Right lobe of liver (tissue), 6 donors: ENCODE results near the gene MARK4. TPM values are rescaled to one million over a fixed set of nuclear protein-coding genes. Genes with fewer than 3 reads are reported as not detected.

Experiments used
- ATAC-seq, 4 donors: fragments of 200-7000 bp; cut with Tn5 transposase; one replicate each; pipeline ENCODE4 v1.9.1; 2020; ENCODE audit warnings: mild to moderate bottlenecking in 4 of 4, moderate library complexity in 4 of 4
- DNase-seq, 3 donors: peaks; one replicate each; pipeline ENCODE4 v3.0.0-alpha.2; 2020
- H3K27ac ChIP-seq, 3 donors: fragments of 200-600 bp; one replicate each; pipeline ENCODE4 v1.8.0; 2022
- H3K27me3 ChIP-seq, 2 donors: fragments of 200-600 bp; one replicate each; pipeline ENCODE4 v1.8.0; 2022
- H3K36me3 ChIP-seq, 4 donors: fragments of 200-600 bp; sonication (generic) in 1 of 4; one replicate each; pipeline versions ENCODE4 v1.5.1 to v1.8.0; 2017 to 2022; ENCODE audit warnings: control low read depth in 1 of 4
- H3K4me1 ChIP-seq, 4 donors: fragments of 200-600 bp; sonication (generic) in 1 of 4; one replicate each; pipeline versions ENCODE4 v1.5.1 to v1.8.0; 2017 to 2022; ENCODE audit warnings: control low read depth in 1 of 4
- H3K4me3 ChIP-seq, 3 donors: fragments of 200-600 bp; one replicate each; pipeline ENCODE4 v1.8.0; 2022
- H3K9me3 ChIP-seq, 4 donors: fragments of 200-600 bp; sonication (generic) in 1 of 4; one replicate each; pipeline versions ENCODE4 v1.5.1 to v1.8.0; 2017 to 2022; ENCODE audit warnings: control low read depth in 1 of 4
- POLR2A ChIP-seq: fragments of 450-650 bp; IDR thresholded peaks from one replicate; pipeline ENCODE4 v1.6.1; 2017; ENCODE audit warnings: antibody characterized with exemption, mild to moderate bottlenecking
- WGBS: methylation state at CpG from one replicate; pipeline ENCODE4 v1.1.6; 2018; ENCODE audit warnings: low coverage, low lambda C conversion rate; ENCODE audit not compliant: insufficient coverage; ENCODE audit errors: missing lambda C conversion rate; 5-methylcytosine and 5-hydroxymethylcytosine counted together
- intact Hi-C, 2 donors: fragments of 100-400 bp; cut with DNase I; formaldehyde crosslinking; loops; one replicate each; pipeline versions ENCODE4 v1.11.2 to v1.14.1; 2022
- long read RNA-seq: library from polyadenylated mRNA; unstranded; transcript quantifications from one replicate; pipeline ENCODE4 v2.0.0, GENCODE V29; 2019
- total RNA-seq, 6 experiments: library from RNA; depleted of rRNA in 2 of 6; stranded (reverse); fragments of >200 nt in 2 of 6; fragmentation: NEBNext Ultra II Directional in 3 of 6; extraction: Animal tissue kit (Norgen Biotek cat#: 25700) in 3 of 6; gene quantifications; one replicate each; pipeline versions ENCODE4 v1.1.0 to v1.2.4, GENCODE V29; 2016 to 2023
- TF ChIP-seq, protein P1 (sequence below), 4 donors: fragments of 200-600 bp in 3 of 4; fragments of 450-650 bp in 1 of 4; IDR thresholded peaks; one replicate each; pipeline versions ENCODE4 v1.5.1 to v1.8.0; 2016 to 2022; ENCODE audit warnings: antibody characterized with exemption in 4 of 4, mild to moderate bottlenecking in 2 of 4
- donor health status: DM: no; HTN: yes; CAD: no.
- donor health status: DM: no; HTN: no; CAD: no.
- donor health status: DM: no; HTN: no; CAD: no.
- donor health status: DM: no; HTN: yes; CAD: no.
- donor health status: DM: no; HTN: yes; CAD: no.

Gene MARK4
- total RNA-seq: 10 to 100 TPM; 14.2 to 23.5 (median 17.5) TPM
- long read RNA-seq: 0 reads

DNA sequence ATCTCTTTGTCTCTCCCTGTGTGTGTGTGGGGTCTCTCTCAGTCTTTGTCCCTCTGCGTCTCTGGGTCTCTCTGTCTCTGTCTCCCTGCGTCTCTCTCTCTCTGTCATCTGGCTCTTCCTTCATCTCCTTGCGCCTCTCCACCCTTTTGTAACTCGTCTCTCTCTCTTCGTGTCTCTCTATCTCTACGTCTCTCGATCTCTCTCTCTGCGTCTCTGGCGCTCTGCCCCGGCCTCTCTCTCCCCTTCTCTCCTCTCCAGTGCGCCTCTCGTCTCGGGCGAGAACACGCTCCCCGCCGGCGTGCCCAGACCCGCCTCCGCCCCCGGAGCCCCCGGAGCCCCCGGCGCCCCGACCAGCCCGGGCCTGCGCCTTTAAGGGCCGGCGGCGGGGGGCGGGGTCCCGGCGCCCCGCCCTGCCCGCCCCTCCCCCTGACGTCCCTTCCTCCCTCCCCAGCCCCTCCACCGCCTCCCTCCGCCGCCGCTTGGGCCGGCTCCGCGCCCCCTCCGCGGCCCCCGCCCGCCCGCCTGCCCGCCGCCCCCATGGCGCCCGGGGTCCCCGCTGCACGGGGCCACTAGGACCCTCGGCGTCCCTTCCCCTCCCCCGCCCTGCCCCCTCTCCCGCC is at the start of gene MARK4:
Gene MARK4, plus strand, starts transcription at position 440 of the 620 bp plus-strand sequence. CDS start 318 bp downstream, outside the sequence.
- intact Hi-C loops: no loop called here
- Histone ChIP-seq H3K4me3 (peak within 1 kb of the TSS; percentile 60 to 81 (median 75)), H3K27me3 (no peaks in the 10 kb centered on the region), H3K27ac (peak within 1 kb of the TSS; percentile 51 to 76 (median 66)), H3K9me3 (no peaks in the 10 kb centered on the region), H3K36me3 (no peaks in the 10 kb centered on the region), H3K4me1 (peaks cover 0 to 12% (median 0%) of the 10 kb centered on the region in 4 donors)
- ATAC-seq: peak; percentile 55 to 79 (median 62)
- peak; percentile 66 to 68 (median 66) for DNase-seq
- WGBS: 2% methylated on average over 24 of the region's 58 CpGs
- TF ChIP-seq POLR2A: no peak
- TF ChIP-seq, protein P1, sequence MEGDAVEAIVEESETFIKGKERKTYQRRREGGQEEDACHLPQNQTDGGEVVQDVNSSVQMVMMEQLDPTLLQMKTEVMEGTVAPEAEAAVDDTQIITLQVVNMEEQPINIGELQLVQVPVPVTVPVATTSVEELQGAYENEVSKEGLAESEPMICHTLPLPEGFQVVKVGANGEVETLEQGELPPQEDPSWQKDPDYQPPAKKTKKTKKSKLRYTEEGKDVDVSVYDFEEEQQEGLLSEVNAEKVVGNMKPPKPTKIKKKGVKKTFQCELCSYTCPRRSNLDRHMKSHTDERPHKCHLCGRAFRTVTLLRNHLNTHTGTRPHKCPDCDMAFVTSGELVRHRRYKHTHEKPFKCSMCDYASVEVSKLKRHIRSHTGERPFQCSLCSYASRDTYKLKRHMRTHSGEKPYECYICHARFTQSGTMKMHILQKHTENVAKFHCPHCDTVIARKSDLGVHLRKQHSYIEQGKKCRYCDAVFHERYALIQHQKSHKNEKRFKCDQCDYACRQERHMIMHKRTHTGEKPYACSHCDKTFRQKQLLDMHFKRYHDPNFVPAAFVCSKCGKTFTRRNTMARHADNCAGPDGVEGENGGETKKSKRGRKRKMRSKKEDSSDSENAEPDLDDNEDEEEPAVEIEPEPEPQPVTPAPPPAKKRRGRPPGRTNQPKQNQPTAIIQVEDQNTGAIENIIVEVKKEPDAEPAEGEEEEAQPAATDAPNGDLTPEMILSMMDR (IDR thresholded peaks at IDR 0.05): no peak

DNA sequence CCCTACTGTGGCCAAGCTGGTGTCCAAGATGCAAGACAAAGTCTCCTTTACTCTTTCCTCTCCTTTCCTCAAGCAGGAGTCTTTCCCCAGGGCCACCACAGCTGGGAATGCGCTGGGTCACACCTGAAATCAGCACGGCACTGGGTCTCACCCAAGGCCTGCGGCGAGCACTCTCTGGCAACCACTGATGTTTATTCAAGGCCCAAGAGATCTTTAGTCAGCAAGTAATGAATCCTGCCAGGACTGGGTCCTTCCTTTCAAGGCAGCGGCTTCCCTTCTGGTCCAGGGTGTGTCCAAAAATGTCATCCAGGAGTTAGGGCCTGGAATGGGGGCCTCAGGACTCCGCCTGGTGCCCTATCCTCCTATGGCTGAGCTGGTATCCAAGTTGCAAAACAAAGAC is 48.4 kb upstream of the MARK4 start:
- no peak for TF ChIP-seq POLR2A
- TF ChIP-seq, protein P1 (IDR thresholded peaks at IDR 0.05): no peak
- H3K4me3 ChIP-seq: no peak overlapping the region
- H3K36me3 ChIP-seq: no peaks in the 10 kb centered on the region
- no peak overlapping the region for H3K27ac ChIP-seq
- no peak for ATAC-seq
- no peaks in the 10 kb centered on the region for H3K9me3 ChIP-seq
- no peaks in the 10 kb centered on the region for H3K4me1 ChIP-seq
- 83% methylated on average over 2 of the region's 6 CpGs for WGBS
- intact Hi-C loops: no loop called here
- H3K27me3 ChIP-seq: no peaks in the 10 kb centered on the region
- no peak for DNase-seq

DNA sequence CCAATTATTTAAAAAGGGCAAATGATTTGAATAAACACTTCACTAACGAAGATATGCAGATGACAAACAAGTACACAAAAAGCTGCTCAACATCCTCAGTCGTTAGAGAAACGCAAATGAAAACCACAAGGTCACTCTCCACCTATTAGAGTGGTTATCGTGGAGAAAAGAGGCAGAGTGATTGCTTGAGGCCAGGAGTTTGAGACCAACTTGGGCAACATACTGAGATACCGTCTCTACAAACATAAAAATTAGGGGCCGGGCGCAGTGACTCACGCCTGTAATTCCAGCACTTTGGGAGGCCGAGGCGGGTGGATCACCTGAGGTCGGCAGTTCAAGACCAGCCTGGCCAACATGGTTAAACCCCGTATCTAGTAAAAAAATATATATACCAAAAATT is 45.3 kb upstream of the MARK4 start:
- Histone ChIP-seq H3K36me3 (no peaks in the 10 kb centered on the region), H3K27me3 (no peaks in the 10 kb centered on the region), H3K4me1 (peaks cover 0 to 6% (median 3%) of the 10 kb centered on the region in 4 donors), H3K4me3 (no peak overlapping the region), H3K27ac (no peak overlapping the region), H3K9me3 (no peaks in the 10 kb centered on the region)
- 65% methylated on average over 6 of the region's 12 CpGs for WGBS
- no peak for DNase-seq
- TF ChIP-seq POLR2A: no peak
- TF ChIP-seq, protein P1 (IDR thresholded peaks at IDR 0.05): no peak
- intact Hi-C loops: no loop called here
- no peak for ATAC-seq

DNA sequence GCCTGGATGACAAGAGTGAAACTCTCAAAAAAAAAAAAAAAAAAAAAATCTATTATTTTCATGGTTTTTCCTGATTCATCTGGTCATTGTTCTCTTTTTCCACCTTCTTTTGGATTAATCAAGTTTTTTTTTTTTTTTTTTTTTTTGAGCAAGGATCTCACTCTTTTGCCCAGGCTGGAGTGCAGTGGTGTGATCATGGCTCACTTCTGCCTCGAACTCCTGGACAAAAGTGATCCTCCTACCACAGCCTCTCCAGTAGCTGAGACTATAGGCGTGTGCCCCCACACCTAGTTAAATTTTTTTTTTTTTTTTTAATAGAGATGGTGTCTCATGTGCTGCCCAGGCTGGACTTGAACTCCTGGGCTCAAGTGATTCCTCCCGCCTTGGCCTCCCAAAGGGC is 44.7 kb upstream of the MARK4 start:
- Histone ChIP-seq H3K36me3 (no peaks in the 10 kb centered on the region), H3K27ac (no peak overlapping the region), H3K4me3 (no peak overlapping the region), H3K4me1 (peaks cover 0 to 6% (median 3%) of the 10 kb centered on the region in 4 donors), H3K9me3 (no peaks in the 10 kb centered on the region), H3K27me3 (no peaks in the 10 kb centered on the region)
- TF ChIP-seq, protein P1 (IDR thresholded peaks at IDR 0.05): no peak
- no peak for TF ChIP-seq POLR2A
- DNase-seq: no peak
- 92% methylated on average over 3 of the region's 3 CpGs for WGBS
- no peak for ATAC-seq
- intact Hi-C loops: no loop called here
